ENCODE results near the gene GRIP1.

The GRIP1 gene

GRCh38 chr12:66340131-66340530 lies 338.7 kb downstream of the GRIP1 start:
- ATAC-seq (ENCODE audit: insufficient read depth, low read depth) (no peak), DNase-seq (no peak)
- peaks cover 52% of the 10 kb centered on the region for H3K36me3 ChIP-seq (ENCODE audit: insufficient read depth, low read length)
- no peaks in the 10 kb centered on the region for H3K79me2 ChIP-seq (ENCODE audit: insufficient read depth, low read length)
- H4K20me1 ChIP-seq (ENCODE audit: insufficient read depth, low read length), result no peaks in the 10 kb centered on the region
- H3K4me3 ChIP-seq (ENCODE audit: low read depth in 1 of 2, low read length in 2 of 2), result no peak overlapping the region
- no peaks in the 10 kb centered on the region for H3K27me3 ChIP-seq (ENCODE audit: insufficient read depth, low read length, poor library complexity)
- no peak overlapping the region for H3K27ac ChIP-seq (ENCODE audit: low read length)
- H2AFZ ChIP-seq (ENCODE audit: low read depth, low read length), result no peak overlapping the region
- H3K9me3 ChIP-seq (ENCODE audit: insufficient read depth, low read length, severe bottlenecking), result peaks cover 15% of the 10 kb centered on the region
- no peak overlapping the region for H3K9ac ChIP-seq (ENCODE audit: low read depth, low read length)
- peaks cover 1% of the 10 kb centered on the region; the same call in 1 of the 2 replicates for H3K4me1 ChIP-seq (ENCODE audit: insufficient read depth, low read length)
- no peak for TF ChIP-seq CTCF (IDR thresholded peaks at IDR 0.05; ENCODE audit: borderline replicate concordance, extremely low read depth, low read length, poor library complexity, severe bottlenecking)
- no peak for TF ChIP-seq EZH2 (IDR thresholded peaks at IDR 0.05; ENCODE audit: borderline replicate concordance, low read depth, low read length, severe bottlenecking)
- H3K4me2 ChIP-seq (ENCODE audit: insufficient read depth, low read length), result no peak overlapping the region

- H3K27me3 ChIP-seq (ENCODE audit: insufficient read depth, low read length, poor library complexity), result no peaks in the 10 kb centered on the region
- peaks cover 38% of the 10 kb centered on the region for H3K36me3 ChIP-seq (ENCODE audit: insufficient read depth, low read length)
- no peak overlapping the region for H2AFZ ChIP-seq (ENCODE audit: low read depth, low read length)
- no peak overlapping the region for H3K9ac ChIP-seq (ENCODE audit: low read depth, low read length)
- H3K9me3 ChIP-seq (ENCODE audit: insufficient read depth, low read length, severe bottlenecking), result peaks cover 12% of the 10 kb centered on the region
- H4K20me1 ChIP-seq (ENCODE audit: insufficient read depth, low read length), result no peaks in the 10 kb centered on the region
- ATAC-seq (ENCODE audit: insufficient read depth, low read depth), result no peak
- H3K4me1 ChIP-seq (ENCODE audit: insufficient read depth, low read length), result no peaks in the 10 kb centered on the region
- TF ChIP-seq CTCF (IDR thresholded peaks at IDR 0.05; ENCODE audit: borderline replicate concordance, extremely low read depth, low read length, poor library complexity, severe bottlenecking), result no peak
- TF ChIP-seq EZH2 (IDR thresholded peaks at IDR 0.05; ENCODE audit: borderline replicate concordance, low read depth, low read length, severe bottlenecking), result no peak
- H3K79me2 ChIP-seq (ENCODE audit: insufficient read depth, low read length), result no peaks in the 10 kb centered on the region
- DNase-seq, result no peak
- no peak overlapping the region for H3K27ac ChIP-seq (ENCODE audit: low read length)
- no peak overlapping the region for H3K4me2 ChIP-seq (ENCODE audit: insufficient read depth, low read length)
- H3K4me3 ChIP-seq (ENCODE audit: low read depth in 1 of 2, low read length in 2 of 2), result no peak overlapping the region
Measured at GRCh38 chr12:66337381-66338010, 341.4 kb downstream of the GRIP1 start.

GRCh38 chr12:66335746-66336145 lies 343.1 kb downstream of the GRIP1 start:
- Histone ChIP-seq H3K4me1 (ENCODE audit: insufficient read depth, low read length) (no peaks in the 10 kb centered on the region), H3K4me3 (ENCODE audit: low read depth in 1 of 2, low read length in 2 of 2) (no peak overlapping the region), H3K9me3 (ENCODE audit: insufficient read depth, low read length, severe bottlenecking) (no peaks in the 10 kb centered on the region), H4K20me1 (ENCODE audit: insufficient read depth, low read length) (no peaks in the 10 kb centered on the region), H3K27ac (ENCODE audit: low read length) (no peak overlapping the region), H3K79me2 (ENCODE audit: insufficient read depth, low read length) (no peaks in the 10 kb centered on the region), H2AFZ (ENCODE audit: low read depth, low read length) (no peak overlapping the region), H3K36me3 (ENCODE audit: insufficient read depth, low read length) (peaks cover 37% of the 10 kb centered on the region), H3K27me3 (ENCODE audit: insufficient read depth, low read length, poor library complexity) (no peaks in the 10 kb centered on the region), H3K4me2 (ENCODE audit: insufficient read depth, low read length) (no peak overlapping the region), H3K9ac (ENCODE audit: low read depth, low read length) (no peak overlapping the region)
- no peak for TF ChIP-seq EZH2 (IDR thresholded peaks at IDR 0.05; ENCODE audit: borderline replicate concordance, low read depth, low read length, severe bottlenecking)
- no peak for TF ChIP-seq CTCF (IDR thresholded peaks at IDR 0.05; ENCODE audit: borderline replicate concordance, extremely low read depth, low read length, poor library complexity, severe bottlenecking)
- ATAC-seq (ENCODE audit: insufficient read depth, low read depth) (no peak), DNase-seq (no peak)

Measured in DND-41 (cell line).